NCI-H2196 (cell line): ENCODE results near the gene AXL.
A peak's percentile ranks its signal among the peaks of the same experiment; 100 is the strongest.

Source experiments
- DNase-seq: peaks from one replicate; lab custom pipeline; 2025; ENCODE audit not compliant: unreplicated experiment; lab: John Stamatoyannopoulos, UW

AXL gene

GRCh38 chr19:41233748-41234240, 14.8 kb downstream of the AXL start:
- DNase-seq, result no peak

- DNase-seq, result no peak
These were observed 15.6 kb downstream of the AXL start for GRCh38 chr19:41234512-41235168.

- no peak for DNase-seq
These were observed 16.5 kb downstream of the AXL start for GRCh38 chr19:41235480-41235879.

- DNase-seq, result no peak
These were observed 19.2 kb downstream of the AXL start for GRCh38 chr19:41238244-41238643.

GRCh38 chr19:41239363-41239762, 20.3 kb downstream of the AXL start:
- no peak for DNase-seq

- DNase-seq, result no peak
These were observed 21.0 kb downstream of the AXL start for GRCh38 chr19:41239961-41240574.

GRCh38 chr19:41241859-41242258, 22.8 kb downstream of the AXL start:
- no peak for DNase-seq

GRCh38 chr19:41244117-41244516, 25.1 kb downstream of the AXL start:
- no peak for DNase-seq

- DNase-seq, result no peak
These were observed 26.8 kb downstream of the AXL start for GRCh38 chr19:41245843-41246242.

- DNase-seq, result no peak
These were observed 29.9 kb downstream of the AXL start for GRCh38 chr19:41248895-41249294.

GRCh38 chr19:41249707-41250423, 30.8 kb downstream of the AXL start:
- no peak for DNase-seq

- DNase-seq, result no peak
These were observed 34.6 kb downstream of the AXL start for GRCh38 chr19:41253660-41254059.

- no peak for DNase-seq
These were observed 36.1 kb downstream of the AXL start for GRCh38 chr19:41255171-41255570.

GRCh38 chr19:41261474-41262190, 42.6 kb downstream of the AXL start:
- DNase-seq, result no peak

- DNase-seq, result peak; percentile 84
These were observed 44.2 kb downstream of the AXL start for GRCh38 chr19:41263042-41263849.

- peak; percentile 100 for DNase-seq
These were observed 45.0 kb downstream of the AXL start, which contains the start of gene HNRNPUL1 for GRCh38 chr19:41263850-41264580. HNRNPUL1 (plus strand) TSS chr19:41264372; CDS start chr19:41264504, 132 bp downstream.

GRCh38 chr19:41264581-41265394, 45.8 kb downstream of the AXL start:
- DNase-seq, result peak; percentile 31

- DNase-seq, result no peak
These were observed 46.6 kb downstream of the AXL start for GRCh38 chr19:41265395-41266153.
